ENCODE results near the gene TBL1XR1. TPM values are rescaled to one million over a fixed set of nuclear protein-coding genes. Genes with fewer than 3 reads are reported as not detected.

TBL1XR1 gene
- total RNA-seq, 1 donor from 2014 or later: 124 TPM

- Histone ChIP-seq H3K4me3 (ENCODE audit: low read length in 3 of 3) (no peak overlapping the region), H3K4me1 (ENCODE audit: control insufficient read depth in 3 of 3, insufficient read depth in 3 of 3, low read length in 3 of 3) (peaks cover 4 to 10% (median 9%) of the 10 kb centered on the region in 3 donors), H3K27ac (ENCODE audit: low read depth, low read length) (no peak overlapping the region), H3K9ac (ENCODE audit: low read depth in 1 of 3, low read length in 3 of 3) (no peak overlapping the region), H3K27me3 (ENCODE audit: control insufficient read depth in 3 of 3, insufficient read depth in 3 of 3, low read length in 3 of 3) (no peaks in the 10 kb centered on the region), H3K36me3 (ENCODE audit: control insufficient read depth in 3 of 3, insufficient read depth in 3 of 3, low read length in 3 of 3) (peaks cover 6 to 52% (median 28%) of the 10 kb centered on the region in 3 donors), H3K9me3 (ENCODE audit: control insufficient read depth in 3 of 3, low read length in 3 of 3) (no peaks in the 10 kb centered on the region)
Measured at GRCh38 chr3:177045222-177045621, 152.1 kb downstream of the TBL1XR1 start.

GRCh38 chr3:177041730-177042551 is 155.3 kb downstream of the TBL1XR1 start:
- Histone ChIP-seq H3K27ac (ENCODE audit: low read depth, low read length) (peak overlapping the region; percentile 38), H3K36me3 (ENCODE audit: control insufficient read depth in 3 of 3, insufficient read depth in 3 of 3, low read length in 3 of 3) (peaks cover 7 to 34% (median 26%) of the 10 kb centered on the region in 3 donors), H3K9ac (ENCODE audit: low read depth in 1 of 3, low read length in 3 of 3) (no peak overlapping the region)

GRCh38 chr3:177041021-177041729 is 156.1 kb downstream of the TBL1XR1 start:
- no peak overlapping the region for H3K9ac ChIP-seq (ENCODE audit: low read depth in 1 of 3, low read length in 3 of 3)
- peak overlapping the region; percentile 38 for H3K27ac ChIP-seq (ENCODE audit: low read depth, low read length)
- H3K27me3 ChIP-seq (ENCODE audit: control insufficient read depth in 3 of 3, insufficient read depth in 3 of 3, low read length in 3 of 3): no peaks in the 10 kb centered on the region
- H3K4me1 ChIP-seq (ENCODE audit: control insufficient read depth in 3 of 3, insufficient read depth in 3 of 3, low read length in 3 of 3): peaks cover 4 to 13% (median 9%) of the 10 kb centered on the region in 3 donors
- no peak overlapping the region for H3K4me3 ChIP-seq (ENCODE audit: low read length in 3 of 3)
- peaks cover 7 to 33% (median 23%) of the 10 kb centered on the region in 3 donors for H3K36me3 ChIP-seq (ENCODE audit: control insufficient read depth in 3 of 3, insufficient read depth in 3 of 3, low read length in 3 of 3)
- H3K9me3 ChIP-seq (ENCODE audit: control insufficient read depth in 3 of 3, low read length in 3 of 3): no peaks in the 10 kb centered on the region

More at GRCh38 chr3:177041730-177042551, 155.3 kb downstream of the TBL1XR1 start:
- H3K4me1 ChIP-seq (ENCODE audit: control insufficient read depth in 3 of 3, insufficient read depth in 3 of 3, low read length in 3 of 3): peaks cover 4 to 13% (median 9%) of the 10 kb centered on the region in 3 donors
- no peak overlapping the region for H3K4me3 ChIP-seq (ENCODE audit: low read length in 3 of 3)
- no peaks in the 10 kb centered on the region for H3K9me3 ChIP-seq (ENCODE audit: control insufficient read depth in 3 of 3, low read length in 3 of 3)
- H3K27me3 ChIP-seq (ENCODE audit: control insufficient read depth in 3 of 3, insufficient read depth in 3 of 3, low read length in 3 of 3): no peaks in the 10 kb centered on the region

- Histone ChIP-seq H3K27ac (ENCODE audit: low read depth, low read length) (no peak overlapping the region), H3K9ac (ENCODE audit: low read depth in 1 of 3, low read length in 3 of 3) (no peak overlapping the region), H3K4me1 (ENCODE audit: control insufficient read depth in 3 of 3, insufficient read depth in 3 of 3, low read length in 3 of 3) (peaks cover 4 to 13% (median 9%) of the 10 kb centered on the region in 3 donors), H3K36me3 (ENCODE audit: control insufficient read depth in 3 of 3, insufficient read depth in 3 of 3, low read length in 3 of 3) (peaks cover 7 to 26% (median 14%) of the 10 kb centered on the region in 3 donors), H3K9me3 (ENCODE audit: control insufficient read depth in 3 of 3, low read length in 3 of 3) (no peaks in the 10 kb centered on the region), H3K27me3 (ENCODE audit: control insufficient read depth in 3 of 3, insufficient read depth in 3 of 3, low read length in 3 of 3) (no peaks in the 10 kb centered on the region), H3K4me3 (ENCODE audit: low read length in 3 of 3) (no peak overlapping the region)
Measured at GRCh38 chr3:177039490-177040274, 157.6 kb downstream of the TBL1XR1 start.

GRCh38 chr3:177037241-177037640 is 160.0 kb downstream of the TBL1XR1 start:
- Histone ChIP-seq H3K36me3 (ENCODE audit: control insufficient read depth in 3 of 3, insufficient read depth in 3 of 3, low read length in 3 of 3) (peaks cover 4 to 27% (median 20%) of the 10 kb centered on the region in 3 donors), H3K4me1 (ENCODE audit: control insufficient read depth in 3 of 3, insufficient read depth in 3 of 3, low read length in 3 of 3) (peaks cover 4 to 13% (median 9%) of the 10 kb centered on the region in 3 donors), H3K9me3 (ENCODE audit: control insufficient read depth in 3 of 3, low read length in 3 of 3) (no peaks in the 10 kb centered on the region), H3K27ac (ENCODE audit: low read depth, low read length) (no peak overlapping the region), H3K9ac (ENCODE audit: low read depth in 1 of 3, low read length in 3 of 3) (no peak overlapping the region), H3K4me3 (ENCODE audit: low read length in 3 of 3) (no peak overlapping the region), H3K27me3 (ENCODE audit: control insufficient read depth in 3 of 3, insufficient read depth in 3 of 3, low read length in 3 of 3) (no peaks in the 10 kb centered on the region)

GRCh38 chr3:177035676-177036075 is 161.6 kb downstream of the TBL1XR1 start:
- Histone ChIP-seq H3K9me3 (ENCODE audit: control insufficient read depth in 3 of 3, low read length in 3 of 3) (no peaks in the 10 kb centered on the region), H3K36me3 (ENCODE audit: control insufficient read depth in 3 of 3, insufficient read depth in 3 of 3, low read length in 3 of 3) (peaks cover 4 to 32% (median 21%) of the 10 kb centered on the region in 3 donors), H3K9ac (ENCODE audit: low read depth in 1 of 3, low read length in 3 of 3) (no peak overlapping the region), H3K4me3 (ENCODE audit: low read length in 3 of 3) (no peak overlapping the region), H3K27me3 (ENCODE audit: control insufficient read depth in 3 of 3, insufficient read depth in 3 of 3, low read length in 3 of 3) (no peaks in the 10 kb centered on the region), H3K4me1 (ENCODE audit: control insufficient read depth in 3 of 3, insufficient read depth in 3 of 3, low read length in 3 of 3) (peaks cover 0 to 4% (median 2%) of the 10 kb centered on the region in 3 donors), H3K27ac (ENCODE audit: low read depth, low read length) (no peak overlapping the region)

- no peak overlapping the region for H3K27ac ChIP-seq (ENCODE audit: low read depth, low read length)
- H3K4me3 ChIP-seq (ENCODE audit: low read length in 3 of 3): no peak overlapping the region
- H3K27me3 ChIP-seq (ENCODE audit: control insufficient read depth in 3 of 3, insufficient read depth in 3 of 3, low read length in 3 of 3): no peaks in the 10 kb centered on the region
- H3K36me3 ChIP-seq (ENCODE audit: control insufficient read depth in 3 of 3, insufficient read depth in 3 of 3, low read length in 3 of 3): peaks cover 4 to 36% (median 21%) of the 10 kb centered on the region in 3 donors
- H3K4me1 ChIP-seq (ENCODE audit: control insufficient read depth in 3 of 3, insufficient read depth in 3 of 3, low read length in 3 of 3): peaks cover 0 to 4% (median 0%) of the 10 kb centered on the region in 3 donors
- H3K9me3 ChIP-seq (ENCODE audit: control insufficient read depth in 3 of 3, low read length in 3 of 3): no peaks in the 10 kb centered on the region
- H3K9ac ChIP-seq (ENCODE audit: low read depth in 1 of 3, low read length in 3 of 3): no peak overlapping the region
Measured at GRCh38 chr3:177034832-177035475, 162.3 kb downstream of the TBL1XR1 start.

- H3K36me3 ChIP-seq (ENCODE audit: control insufficient read depth in 3 of 3, insufficient read depth in 3 of 3, low read length in 3 of 3): peaks cover 0 to 10% (median 0%) of the 10 kb centered on the region in 3 donors
- H3K4me1 ChIP-seq (ENCODE audit: control insufficient read depth in 3 of 3, insufficient read depth in 3 of 3, low read length in 3 of 3): peaks cover 0 to 4% (median 3%) of the 10 kb centered on the region in 3 donors
- H3K4me3 ChIP-seq (ENCODE audit: low read length in 3 of 3): no peak overlapping the region
- H3K27ac ChIP-seq (ENCODE audit: low read depth, low read length): no peak overlapping the region
- H3K27me3 ChIP-seq (ENCODE audit: control insufficient read depth in 3 of 3, insufficient read depth in 3 of 3, low read length in 3 of 3): no peaks in the 10 kb centered on the region
- no peaks in the 10 kb centered on the region for H3K9me3 ChIP-seq (ENCODE audit: control insufficient read depth in 3 of 3, low read length in 3 of 3)
- no peak overlapping the region for H3K9ac ChIP-seq (ENCODE audit: low read depth in 1 of 3, low read length in 3 of 3)
Measured at GRCh38 chr3:177026505-177027277, 170.6 kb downstream of the TBL1XR1 start.

- no peak overlapping the region for H3K4me3 ChIP-seq (ENCODE audit: low read length in 3 of 3)
- H3K9me3 ChIP-seq (ENCODE audit: control insufficient read depth in 3 of 3, low read length in 3 of 3): no peaks in the 10 kb centered on the region
- H3K27me3 ChIP-seq (ENCODE audit: control insufficient read depth in 3 of 3, insufficient read depth in 3 of 3, low read length in 3 of 3): no peaks in the 10 kb centered on the region
- no peak overlapping the region for H3K27ac ChIP-seq (ENCODE audit: low read depth, low read length)
- peaks cover 0 to 12% (median 2%) of the 10 kb centered on the region in 3 donors for H3K36me3 ChIP-seq (ENCODE audit: control insufficient read depth in 3 of 3, insufficient read depth in 3 of 3, low read length in 3 of 3)
- no peak overlapping the region for H3K9ac ChIP-seq (ENCODE audit: low read depth in 1 of 3, low read length in 3 of 3)
- no peaks in the 10 kb centered on the region for H3K4me1 ChIP-seq (ENCODE audit: control insufficient read depth in 3 of 3, insufficient read depth in 3 of 3, low read length in 3 of 3)
Measured at GRCh38 chr3:177015881-177016280, 181.4 kb downstream of the TBL1XR1 start.

Data from skeletal muscle tissue (tissue), 4 donors.